ENCODE measurements around the gene MTFR1L.
"Not testable (repeated sequence)": the region's sequence is repeated elsewhere in the genome, so short reads cannot be mapped to it uniquely, and the experiment has no call there.

Gene MTFR1L

DNA sequence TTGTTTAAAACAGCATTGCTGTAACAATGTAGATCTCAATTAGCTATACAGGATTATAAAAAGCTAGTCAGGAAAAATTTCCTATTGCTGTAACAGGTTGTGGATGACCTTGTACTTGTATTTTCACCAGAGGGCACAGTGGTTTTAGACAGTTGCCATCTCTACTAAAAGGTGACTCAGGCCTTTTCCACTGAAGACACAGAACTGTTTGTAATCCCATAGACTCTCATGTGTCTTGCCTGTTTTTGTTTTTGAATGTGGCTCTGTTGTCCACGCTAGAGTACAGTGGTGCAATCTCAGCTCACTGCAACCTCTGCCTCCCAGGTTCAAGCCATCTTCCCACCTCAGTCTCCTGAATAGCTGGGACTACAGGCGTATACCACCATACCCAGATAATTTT is 5.9 kb downstream of the MTFR1L start:
- no peak for DNase-seq (ENCODE audit: low spot score)

DNA sequence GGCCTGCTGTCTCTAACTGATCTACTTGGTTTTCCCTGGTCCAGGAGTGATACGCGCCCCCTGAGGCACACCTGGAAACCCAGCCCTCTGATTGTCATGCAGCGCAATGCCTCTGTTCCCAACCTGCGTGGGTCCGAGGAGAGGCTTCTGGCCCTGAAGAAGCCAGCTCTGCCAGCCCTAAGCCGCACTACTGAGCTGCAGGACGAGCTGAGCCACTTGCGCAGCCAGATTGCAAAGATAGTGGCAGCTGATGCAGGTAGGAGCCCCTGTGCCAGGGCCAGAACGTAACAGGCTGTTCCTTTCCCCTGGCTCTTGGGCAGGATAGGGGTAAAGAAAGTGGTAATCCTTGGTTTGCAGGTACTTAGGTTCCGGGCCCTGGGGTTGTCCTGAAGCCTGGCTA is 6.8 kb downstream of the MTFR1L start:
- no peak for DNase-seq (ENCODE audit: low spot score)

DNA sequence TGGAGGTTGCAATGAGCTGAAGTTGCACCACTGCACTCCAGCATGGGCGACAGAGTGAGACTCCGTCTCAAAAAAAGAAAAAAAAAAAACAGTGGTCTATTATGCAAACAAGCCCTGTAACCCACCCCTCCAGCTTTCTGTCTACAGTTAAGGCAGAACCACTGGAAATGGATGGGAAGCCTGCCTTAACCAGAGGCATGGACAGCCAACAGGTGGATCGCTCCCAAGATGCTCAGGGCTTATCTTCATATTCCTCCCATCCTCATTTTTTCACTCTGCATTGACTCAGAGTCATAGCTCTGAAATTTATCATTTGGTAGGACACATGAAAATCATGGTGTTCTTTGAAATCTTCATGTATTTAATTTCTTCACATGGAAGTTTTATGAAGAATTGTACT is 8.7 kb downstream of the MTFR1L start:
- no peak for DNase-seq (ENCODE audit: low spot score)

DNA sequence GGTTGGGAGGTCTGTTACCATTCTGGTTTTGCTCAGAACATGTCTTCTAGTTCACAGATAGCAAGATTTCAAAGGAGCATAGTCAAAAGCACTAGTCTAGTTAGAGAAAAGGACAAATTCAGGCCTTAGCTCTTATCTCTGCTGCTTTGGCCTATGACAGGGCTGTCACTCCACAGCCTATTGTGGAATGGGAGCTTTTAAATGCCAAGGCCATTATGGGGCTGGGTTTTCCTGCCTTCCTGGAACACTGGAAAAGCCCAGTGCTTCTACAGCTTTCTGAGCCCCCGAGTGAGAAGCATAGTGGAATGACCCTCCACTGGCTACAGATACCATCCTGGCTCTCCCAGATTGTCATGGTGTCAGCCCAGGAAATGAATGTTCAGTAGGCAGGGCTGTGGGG is 9.3 kb downstream of the MTFR1L start:
- DNase-seq (ENCODE audit: low spot score), result no peak

DNA sequence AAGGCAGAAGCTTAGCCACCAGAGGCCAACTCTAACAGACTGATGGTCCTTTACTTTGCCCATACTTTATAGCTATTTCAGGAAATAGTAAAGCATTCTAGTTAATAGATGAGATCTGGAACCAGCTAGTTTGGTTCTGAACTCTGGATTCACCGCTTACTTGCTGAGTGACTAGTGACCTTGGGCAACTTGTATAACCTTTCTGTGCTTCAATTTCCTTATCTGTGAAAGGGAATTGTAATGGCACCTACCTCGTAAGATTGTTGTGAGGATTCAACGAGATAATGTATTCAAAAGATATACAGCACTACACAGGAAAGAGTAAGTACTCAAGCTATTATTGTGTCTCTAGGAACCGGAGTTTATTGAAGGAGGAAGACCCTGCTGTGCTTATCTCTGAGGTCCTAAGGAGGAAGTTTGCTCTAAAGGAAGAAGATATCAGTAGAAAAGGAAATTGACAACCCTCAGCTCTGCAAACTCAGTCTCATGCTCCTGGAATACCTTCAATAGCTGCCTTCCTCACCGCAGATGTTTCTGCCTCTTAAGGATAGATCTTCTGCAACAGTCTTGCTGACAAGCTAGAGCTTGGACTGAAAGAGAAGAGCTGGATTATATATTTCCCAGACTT is 11.9 kb downstream of the MTFR1L start:
- DNase-seq (ENCODE audit: low spot score), result no peak

DNA sequence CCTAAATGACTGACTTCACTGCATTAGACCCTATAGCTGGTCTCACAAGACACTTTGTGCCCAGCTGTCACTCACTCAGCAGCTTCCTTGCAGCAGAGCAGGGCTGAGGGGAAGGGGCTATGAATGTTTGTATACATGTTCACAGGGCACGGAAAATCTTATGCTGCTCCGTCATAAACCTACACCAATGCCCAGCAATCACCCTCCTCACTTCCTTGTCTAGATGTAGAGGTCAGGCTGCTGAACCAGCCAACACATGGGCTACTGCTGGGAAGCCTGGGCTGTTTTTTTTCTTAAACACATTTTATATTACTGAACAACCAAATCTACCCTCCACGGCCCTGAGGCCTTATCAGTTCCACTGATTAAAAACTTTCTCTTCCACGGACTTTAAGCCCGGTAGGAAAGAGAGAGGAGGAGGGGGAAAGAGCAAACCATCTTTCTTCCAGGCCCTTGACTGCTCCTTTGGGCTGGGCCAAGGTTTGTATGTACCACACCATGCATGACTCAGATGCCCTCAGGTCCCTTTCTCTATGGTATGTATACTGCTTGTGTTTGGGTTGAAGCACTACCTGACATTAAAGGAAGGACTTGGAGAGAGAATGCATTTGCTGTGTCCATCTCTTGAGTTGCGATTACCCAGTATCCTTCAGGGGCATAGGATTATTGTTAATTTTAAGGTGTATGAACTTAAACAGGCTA is 12.7 kb downstream of the MTFR1L start:
- DNase-seq (ENCODE audit: low spot score), result no peak

DNA sequence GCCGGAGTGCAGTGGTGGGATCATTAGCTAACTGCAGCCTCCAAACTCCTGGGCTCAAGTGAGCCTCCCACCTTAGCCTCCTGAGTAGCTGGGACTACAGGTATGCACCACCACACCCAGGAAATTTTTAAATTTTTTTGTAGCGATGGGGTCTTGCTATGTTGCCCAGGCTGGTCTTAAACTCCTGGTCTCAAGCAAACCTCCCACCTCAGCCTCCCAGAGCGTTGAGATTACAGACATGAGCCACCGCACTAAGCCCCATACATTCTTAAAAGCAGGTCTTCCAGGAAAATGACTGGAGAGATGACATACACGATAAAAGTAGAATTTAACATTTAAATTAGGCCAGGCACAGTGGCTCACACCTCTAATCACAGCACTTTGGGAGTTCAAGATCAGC is 13.4 kb downstream of the MTFR1L start:
- no peak for DNase-seq (ENCODE audit: low spot score)

DNA sequence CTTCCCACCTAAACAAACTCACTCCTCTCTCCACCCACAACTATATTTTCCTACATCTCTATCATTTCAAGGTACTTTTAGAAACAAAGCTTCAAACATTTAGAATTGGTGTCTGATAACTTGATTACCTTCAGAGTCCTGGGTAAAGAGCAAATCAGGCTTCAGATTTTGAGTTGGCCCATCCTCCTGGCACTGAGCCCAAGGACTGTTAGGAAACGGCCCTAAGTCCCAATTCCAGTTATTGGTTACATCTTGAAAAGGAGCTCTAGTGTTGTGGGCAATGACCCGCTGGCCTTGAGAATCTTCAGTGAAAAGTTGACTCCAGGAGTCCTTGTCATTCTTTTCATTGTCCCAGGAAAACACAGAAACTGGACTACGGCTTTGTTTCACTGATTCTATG is 15.1 kb downstream of the MTFR1L start:
- no peak for DNase-seq (ENCODE audit: low spot score)

DNA sequence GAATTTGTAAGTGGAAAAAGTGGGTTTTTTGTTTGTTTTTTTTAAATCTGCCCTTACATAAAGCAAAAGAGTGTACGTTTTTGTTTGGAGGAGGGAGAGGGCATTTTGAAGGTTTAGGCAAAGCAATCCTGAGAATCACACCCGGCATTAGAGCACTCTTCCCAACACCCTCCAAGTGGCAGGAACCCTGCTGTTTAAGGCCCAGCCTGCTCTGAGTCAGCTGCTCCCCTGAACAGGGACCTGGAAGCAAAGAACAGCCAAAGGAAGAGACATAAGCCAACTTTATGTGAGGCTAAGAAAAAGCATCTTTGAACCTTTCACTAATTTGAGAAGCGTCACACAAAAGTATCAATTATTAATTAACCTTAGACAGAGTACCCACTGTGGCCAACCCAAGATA is 16.9 kb downstream of the MTFR1L start:
- DNase-seq (ENCODE audit: low spot score), result no peak

DNA sequence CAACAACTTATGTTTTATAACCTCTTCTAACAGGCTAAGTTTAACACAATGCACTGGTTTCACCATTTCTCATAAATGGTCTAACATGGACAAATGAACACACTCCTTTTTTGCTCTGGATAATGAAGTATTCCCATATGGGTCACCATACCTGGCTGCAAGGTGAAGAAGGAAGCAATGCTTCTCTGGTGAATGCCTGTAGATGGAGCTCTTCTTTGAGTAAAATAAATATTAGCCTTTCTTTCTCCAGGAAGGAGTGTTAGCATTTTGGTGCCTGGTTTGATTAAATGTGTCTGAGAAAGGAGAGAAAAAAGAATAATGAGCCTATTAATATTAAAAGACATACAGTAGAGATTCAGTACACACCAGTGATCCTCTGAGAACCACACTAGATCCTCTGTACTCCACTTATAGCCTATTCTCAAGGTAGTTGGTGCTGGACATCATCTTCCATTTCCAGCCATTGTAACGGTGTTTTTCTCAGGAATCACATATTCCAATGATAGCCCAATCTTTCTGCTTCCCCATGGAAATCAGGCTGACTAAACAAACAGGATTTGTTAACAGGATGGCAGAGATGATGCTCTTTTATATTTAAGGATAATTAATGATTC is 17.6 kb downstream of the MTFR1L start:
- no peak for DNase-seq (ENCODE audit: low spot score)

DNA sequence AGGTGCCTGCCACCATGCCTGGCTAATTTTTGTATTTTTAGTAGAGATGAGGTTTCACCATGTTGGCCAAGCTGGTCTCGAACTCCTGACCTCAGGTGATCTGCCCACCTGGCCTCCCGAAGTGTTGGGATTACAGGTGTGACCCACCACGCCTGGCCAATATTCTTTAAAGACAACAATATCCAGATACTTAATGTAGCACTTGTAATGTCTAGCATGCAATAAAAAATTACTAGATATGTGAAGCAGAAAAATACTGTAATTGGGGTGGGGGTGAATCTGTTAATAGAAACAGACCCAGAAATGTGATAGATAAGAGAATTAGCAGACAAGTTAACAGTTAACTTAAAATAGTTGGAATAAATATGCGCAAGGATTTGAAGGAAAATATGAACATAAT is 20.1 kb downstream of the MTFR1L start:
- not testable (repeated sequence) for DNase-seq (ENCODE audit: low spot score)

DNA sequence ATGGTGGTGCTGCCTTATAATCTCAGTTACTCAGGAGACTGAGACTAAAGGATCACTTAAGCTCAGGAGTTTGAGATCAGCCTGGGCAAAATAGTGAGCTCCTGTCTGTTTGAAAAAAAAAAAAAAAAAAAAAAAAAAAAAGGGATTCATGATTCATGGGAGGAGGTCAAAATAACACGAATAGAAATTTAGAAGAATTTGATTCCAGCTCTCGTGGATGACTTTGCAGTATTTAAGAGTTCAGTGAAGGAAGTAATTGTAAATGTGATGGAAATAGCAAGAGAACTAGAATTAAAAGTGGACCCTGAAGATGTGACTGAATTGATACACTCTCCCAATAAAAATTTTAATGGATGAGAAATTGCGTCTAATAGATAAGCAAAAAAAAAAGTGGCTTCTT is 23.7 kb downstream of the MTFR1L start:
- no peak for DNase-seq (ENCODE audit: low spot score)

DNA sequence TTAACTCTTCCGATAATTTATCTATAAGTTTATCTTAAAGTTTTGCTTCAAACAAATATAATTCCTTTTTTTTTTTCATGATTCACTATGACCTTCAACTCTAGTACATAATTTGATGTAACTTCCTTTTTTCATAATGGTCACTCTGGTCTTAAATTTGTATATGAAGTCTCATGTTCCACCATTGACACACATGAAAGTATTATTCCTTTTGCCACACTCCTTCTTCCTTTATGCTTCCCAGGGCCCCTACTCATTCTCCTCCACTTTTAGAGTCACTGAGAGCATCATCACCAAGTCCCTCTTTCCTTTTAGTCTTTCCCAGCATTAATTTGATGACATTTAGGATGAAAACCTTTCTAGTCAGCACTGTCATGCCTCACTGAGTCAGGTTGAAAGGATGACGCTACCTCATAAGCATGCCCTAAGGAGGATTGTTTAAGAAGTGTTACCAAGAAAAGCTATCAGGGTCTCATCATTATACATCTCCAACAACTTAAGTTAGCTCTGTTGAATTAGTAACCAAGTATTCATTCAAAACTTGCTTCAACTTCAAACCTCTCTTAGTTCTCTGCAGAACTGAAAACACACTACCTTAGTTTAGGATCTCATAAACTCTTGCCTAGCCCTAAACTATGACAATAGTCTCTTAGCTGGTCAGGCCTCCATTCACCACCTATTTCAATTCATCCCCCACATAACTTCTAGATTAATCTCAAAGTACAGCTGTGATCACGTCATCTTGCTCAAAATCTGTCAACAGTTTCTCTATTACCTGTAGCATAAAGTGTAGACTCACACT is 25.0 kb downstream of the MTFR1L start:
- DNase-seq (ENCODE audit: low spot score), result no peak

DNA sequence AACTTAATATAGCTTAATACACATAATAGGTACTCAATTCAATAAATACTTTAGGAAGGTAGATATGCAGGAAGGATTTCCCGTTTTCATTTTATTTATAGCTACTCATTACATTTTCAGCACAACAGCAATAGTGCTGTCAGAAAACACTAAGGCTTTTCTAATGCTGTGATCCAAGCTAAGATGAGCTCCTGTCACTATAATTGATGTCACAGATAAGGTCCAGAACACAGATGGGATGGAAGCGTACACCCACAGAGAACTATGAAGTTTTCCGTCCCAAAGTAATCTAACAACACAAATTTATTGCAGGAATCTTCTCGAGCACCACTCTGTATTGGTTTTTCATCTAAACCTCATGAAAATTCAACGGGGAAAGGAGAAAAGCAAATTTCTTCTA is 25.9 kb downstream of the MTFR1L start:
- no peak for DNase-seq (ENCODE audit: low spot score)

DNA sequence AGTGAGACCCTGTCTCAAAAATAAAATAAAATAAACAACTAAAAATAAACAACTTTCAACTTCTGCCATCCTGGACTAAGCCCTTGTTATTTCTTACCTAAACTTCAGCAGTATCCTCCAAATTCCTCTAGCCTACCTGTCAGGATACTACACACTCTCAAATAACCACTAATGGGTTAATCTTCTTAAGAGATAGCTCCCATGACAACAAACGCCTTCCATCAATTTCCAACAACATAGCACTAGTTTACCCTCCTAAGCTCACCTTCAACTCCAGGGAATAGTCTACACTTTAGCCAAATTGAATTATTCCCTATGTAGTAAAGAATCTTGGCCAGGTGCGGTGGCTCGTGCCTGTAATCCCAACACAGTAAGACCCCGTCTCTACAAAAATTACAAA is 28.2 kb downstream of the MTFR1L start:
- no peak for DNase-seq (ENCODE audit: low spot score)

DNA sequence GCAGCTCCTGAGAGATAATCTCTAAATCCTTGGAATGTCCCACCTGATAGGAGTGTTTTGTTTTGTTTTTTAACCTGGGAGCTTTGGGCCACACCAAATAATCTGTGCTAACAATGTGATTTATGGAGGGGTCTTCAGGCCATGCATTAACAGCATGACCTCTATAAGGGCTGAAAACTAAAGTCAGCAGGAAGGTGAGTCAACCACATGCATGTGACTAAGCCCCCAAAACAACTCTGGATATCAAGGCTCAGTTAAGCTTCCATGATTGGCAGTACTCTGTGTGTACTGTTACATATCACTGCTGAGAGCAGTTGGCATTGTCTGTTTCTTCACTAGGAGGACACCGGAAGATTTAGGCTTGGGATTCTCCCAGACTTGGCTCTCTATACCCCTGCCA is 28.8 kb downstream of the MTFR1L start:
- no peak for DNase-seq (ENCODE audit: low spot score)

DNA sequence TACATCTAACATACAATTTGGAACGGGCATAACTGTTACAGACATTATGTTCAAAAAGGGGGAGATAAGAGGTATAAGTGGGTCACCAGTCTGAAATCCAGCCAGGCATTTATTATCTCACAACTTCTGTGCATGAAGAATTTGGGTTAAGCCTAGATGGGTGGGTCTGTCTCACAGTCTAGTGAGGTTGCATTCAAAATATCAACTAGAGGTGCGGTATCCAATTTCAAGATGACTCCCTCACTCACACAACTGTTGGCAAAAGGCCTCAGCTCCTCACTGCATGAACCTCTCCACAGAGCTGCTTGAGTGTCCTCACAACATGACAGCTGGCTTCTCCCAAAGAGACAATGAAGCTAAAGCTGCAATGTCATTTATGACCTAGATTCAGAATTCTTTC is 34.8 kb downstream of the MTFR1L start:
- DNase-seq (ENCODE audit: low spot score), result no peak

DNA sequence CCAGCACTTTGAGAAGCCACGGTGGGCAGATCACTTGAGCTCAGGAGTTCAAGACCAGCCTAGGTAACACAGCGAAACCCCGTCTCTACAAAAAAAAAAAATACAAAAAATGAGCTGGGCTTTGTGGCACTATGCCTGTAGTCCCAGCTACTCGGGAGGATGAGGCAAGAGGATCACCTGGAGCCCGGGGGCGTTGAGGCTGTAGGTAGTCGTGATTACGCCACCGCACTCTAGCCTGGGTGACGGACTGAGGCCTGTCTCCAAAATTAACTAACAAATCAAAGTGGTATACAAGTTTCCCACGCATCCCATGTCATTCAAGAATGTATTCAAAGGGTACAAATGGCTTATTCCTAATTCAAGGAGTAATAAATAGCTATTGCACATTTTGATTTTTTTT is 37.1 kb downstream of the MTFR1L start:
- no peak for DNase-seq (ENCODE audit: low spot score)

DNA sequence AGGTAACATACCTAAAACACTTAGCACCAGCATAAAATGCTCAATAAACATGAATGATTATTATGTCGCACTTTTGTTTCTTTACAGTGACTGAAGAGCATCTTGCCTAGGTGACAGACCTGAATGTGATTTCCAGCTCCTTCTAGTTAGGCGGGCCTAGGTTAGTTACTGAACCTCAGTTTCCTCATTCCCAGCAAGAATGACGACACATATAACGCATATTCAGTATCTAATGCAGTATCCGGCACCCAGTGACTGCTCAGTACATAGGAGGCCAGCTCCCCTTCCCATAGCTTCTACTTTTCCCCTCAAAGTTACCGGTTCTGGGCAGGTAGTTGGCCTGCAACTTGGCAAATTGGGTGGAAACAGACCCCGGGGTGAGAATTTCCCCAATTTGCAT is 38.7 kb downstream of the MTFR1L start:
- no peak for DNase-seq (ENCODE audit: low spot score)

DNA sequence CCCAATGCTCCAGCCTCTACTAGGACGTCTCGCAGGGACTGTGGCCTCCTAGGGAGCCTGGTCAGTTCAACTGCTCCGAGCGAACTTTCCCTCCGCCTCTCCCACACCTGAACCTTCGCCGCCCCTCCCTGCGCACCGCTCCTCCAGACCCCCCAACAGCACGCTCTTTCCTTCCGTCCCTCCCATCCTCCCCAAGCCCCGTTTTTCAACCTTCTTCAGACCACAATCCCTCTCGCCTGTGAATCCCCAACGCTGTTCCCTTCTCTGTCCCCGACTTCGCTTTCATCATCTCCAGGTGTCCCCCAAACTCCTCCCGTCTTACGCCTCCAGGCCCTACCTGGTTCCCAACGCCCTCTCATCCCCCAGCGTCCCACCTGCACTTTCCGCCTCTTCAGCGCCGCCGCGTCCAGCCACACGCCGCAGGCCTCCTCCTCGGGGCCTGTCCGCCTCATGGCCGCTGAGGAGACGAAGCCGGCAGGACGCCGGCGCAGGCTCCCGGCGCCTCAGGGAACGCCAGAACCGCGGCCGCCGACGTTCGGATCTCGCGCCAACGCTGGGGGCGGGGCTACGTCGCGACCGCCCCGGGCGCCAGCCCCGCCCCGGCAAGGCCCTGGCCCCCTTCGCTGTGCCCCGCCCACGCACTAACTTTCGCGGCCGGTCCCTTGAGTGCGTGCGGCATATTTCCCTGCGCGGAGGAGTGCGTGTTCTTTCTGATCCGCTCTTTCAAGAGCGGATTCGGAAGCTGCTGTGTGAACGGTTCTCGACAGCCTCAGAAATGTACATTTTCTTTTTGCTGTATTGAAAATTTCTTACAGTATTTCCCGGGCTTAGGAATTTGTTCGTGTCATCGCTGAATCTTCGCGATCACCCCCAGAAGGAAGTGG is 39.4 kb downstream of the MTFR1L start, which contains the start of gene AUNIP:
AUNIP (minus strand) TSS at position 552 of the 884 bp plus-strand sequence; CDS start at position 452, 100 bp downstream.
- peak; percentile 100 for DNase-seq (ENCODE audit: low spot score)

All from AG20443 (cell line).